LNCAP (cell line): Measurements from ENCODE around the gene ZSWIM4.

Source experiments
- TF ChIP-seq, protein P1 (sequence below): fragments of 450-650 bp; IDR thresholded peaks from 2 replicates; pipeline ENCODE4 v1.5.1; 2017; ENCODE audit warnings: mild to moderate bottlenecking

ZSWIM4 gene

DNA sequence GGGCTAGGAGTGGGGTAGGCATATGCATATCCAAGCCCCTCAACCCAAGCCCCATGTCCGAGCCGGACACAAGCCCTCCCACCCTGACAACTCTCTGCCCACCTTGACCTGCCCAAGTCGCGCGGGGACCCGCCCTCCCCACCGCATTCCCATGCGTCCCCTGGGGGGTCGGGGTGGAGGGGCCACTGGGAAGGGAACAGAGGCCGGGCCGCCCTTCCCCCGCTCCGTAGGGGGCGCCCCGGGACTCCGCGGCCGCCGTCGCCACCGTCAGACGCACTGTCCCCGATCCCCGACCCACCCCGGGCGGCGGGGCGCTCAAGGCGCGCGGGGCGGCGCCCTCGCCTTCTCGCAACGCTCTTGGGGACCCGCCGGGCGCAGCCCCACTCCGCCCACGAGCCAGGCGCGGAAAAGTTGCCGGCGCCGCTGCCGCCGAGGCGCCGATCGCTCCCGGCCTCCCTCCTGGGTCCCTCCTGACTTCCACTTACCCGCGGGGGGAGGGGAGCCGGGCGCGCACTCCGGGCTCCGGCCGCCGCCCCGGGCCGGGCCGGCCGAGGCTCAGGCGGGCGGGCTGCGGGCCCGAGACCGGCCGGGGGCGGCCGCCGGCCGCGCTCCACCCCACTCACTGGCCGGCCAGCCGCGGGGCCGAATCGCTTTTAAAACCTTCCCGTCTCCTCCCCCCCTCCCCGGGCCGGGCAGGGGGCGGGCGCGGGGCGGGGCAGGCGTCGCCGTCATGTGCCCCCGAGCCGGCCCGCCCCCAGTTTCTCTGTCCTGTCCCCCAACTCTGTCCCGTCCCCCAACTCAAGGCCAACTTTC is 47.3 kb downstream of the ZSWIM4 start:
- TF ChIP-seq, protein P1, sequence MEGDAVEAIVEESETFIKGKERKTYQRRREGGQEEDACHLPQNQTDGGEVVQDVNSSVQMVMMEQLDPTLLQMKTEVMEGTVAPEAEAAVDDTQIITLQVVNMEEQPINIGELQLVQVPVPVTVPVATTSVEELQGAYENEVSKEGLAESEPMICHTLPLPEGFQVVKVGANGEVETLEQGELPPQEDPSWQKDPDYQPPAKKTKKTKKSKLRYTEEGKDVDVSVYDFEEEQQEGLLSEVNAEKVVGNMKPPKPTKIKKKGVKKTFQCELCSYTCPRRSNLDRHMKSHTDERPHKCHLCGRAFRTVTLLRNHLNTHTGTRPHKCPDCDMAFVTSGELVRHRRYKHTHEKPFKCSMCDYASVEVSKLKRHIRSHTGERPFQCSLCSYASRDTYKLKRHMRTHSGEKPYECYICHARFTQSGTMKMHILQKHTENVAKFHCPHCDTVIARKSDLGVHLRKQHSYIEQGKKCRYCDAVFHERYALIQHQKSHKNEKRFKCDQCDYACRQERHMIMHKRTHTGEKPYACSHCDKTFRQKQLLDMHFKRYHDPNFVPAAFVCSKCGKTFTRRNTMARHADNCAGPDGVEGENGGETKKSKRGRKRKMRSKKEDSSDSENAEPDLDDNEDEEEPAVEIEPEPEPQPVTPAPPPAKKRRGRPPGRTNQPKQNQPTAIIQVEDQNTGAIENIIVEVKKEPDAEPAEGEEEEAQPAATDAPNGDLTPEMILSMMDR: peak; percentile 33; the same call in 1 of the 2 replicates

DNA sequence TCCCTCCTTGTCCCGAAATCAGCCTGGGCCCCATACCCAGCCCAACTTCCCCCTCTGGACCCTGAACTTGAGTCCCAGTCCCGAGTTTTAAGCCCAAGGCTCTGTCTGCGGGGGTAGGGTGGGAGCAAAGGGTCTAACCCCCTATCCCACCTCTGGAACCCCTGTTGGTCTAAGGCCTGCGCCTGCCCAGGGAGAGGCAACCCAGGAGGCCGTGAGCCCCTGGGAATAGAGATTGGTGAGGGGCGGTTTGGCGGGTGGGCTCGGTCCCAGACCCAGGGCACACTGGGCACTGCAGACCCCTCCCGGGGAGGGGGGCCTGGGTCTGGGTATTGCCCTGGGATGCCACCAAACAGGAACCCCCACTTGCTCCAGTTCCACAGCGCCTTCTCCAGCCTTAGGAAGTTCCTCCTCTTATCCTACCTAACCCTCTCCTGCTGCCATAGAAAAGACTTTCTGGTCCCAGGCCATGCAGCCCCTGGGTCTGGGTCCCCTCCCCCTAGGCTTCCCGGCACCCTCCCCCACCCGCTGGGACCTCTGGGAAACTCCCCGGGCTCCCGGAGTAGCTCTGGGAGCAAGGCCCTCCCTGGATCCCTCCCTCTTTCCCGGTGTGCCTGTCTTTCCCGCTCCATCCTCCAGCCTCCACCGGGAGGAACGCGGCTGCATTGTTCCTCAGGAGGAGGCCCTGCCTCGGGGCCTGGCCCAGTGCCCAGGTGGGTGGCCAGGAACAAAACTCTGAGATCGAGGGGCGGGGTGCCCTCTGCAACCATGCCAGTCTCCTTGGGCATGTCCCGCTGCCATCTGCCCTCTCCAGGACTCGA is 48.1 kb downstream of the ZSWIM4 start:
- TF ChIP-seq, protein P1: no peak

DNA sequence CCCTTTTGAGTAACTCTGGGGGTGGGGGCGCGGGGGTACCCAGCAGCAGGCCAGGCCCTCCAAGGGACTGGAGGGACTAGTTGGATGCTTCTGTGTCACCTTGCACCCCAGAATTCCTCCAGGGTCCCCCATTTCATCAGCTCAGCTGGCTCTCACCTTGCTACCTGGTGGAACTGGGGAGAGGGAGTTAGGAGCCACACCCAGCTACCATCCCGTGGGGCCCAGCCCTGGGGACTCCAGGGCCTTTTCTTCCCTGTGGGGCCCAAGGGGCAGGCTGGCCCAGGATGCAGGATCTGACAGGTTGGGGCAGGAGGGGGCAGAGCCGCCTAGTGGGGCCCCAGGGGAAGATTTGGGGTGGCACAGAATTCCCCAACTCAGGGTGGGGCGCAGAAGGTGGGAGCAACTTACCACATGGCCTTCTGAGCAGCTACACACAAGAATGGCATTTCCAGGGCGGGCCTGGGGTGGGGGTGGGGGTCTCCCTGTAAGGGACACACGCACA is 48.9 kb downstream of the ZSWIM4 start:
- TF ChIP-seq, protein P1: no peak

DNA sequence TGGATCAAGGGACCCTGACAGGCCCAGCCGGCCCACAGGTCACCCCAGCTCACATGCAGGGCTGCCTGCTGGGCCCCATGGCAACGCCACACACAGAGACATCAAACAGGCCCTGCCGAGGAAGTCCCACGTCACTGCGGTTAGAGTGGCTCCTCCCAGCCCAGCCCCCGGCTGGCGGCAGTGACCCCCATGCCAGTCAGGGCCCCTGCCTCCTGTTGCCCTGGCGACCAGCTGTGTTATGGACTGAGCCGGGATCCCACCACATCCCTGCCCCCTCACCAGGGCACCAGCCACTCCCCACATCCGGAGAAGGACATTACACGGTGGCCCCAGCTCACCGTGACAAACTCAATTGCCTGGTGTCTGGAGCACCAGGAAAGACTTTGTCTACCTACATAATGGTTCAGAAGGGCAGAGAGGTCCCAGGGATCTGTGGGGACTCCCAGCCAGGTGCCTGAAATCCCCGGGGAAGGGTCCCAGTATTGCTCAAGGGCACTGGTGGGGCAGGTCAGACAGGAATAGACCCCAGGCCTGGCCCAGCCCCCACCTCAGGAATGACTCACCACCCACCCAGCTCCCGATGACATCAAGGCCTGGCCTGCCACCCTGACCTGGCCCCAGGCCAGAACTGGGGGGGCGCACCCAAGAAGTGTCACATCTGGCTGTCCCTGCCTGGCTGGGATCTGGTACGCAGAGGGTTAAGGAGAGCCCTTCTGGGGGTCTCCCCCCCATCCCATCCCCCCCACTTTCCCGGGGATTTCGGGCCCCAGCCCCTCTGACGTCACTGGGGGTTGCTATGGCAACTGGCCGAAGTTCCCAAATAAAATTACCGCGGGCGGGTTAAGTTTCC is 51.5 kb downstream of the ZSWIM4 start:
- TF ChIP-seq, protein P1: no peak

DNA sequence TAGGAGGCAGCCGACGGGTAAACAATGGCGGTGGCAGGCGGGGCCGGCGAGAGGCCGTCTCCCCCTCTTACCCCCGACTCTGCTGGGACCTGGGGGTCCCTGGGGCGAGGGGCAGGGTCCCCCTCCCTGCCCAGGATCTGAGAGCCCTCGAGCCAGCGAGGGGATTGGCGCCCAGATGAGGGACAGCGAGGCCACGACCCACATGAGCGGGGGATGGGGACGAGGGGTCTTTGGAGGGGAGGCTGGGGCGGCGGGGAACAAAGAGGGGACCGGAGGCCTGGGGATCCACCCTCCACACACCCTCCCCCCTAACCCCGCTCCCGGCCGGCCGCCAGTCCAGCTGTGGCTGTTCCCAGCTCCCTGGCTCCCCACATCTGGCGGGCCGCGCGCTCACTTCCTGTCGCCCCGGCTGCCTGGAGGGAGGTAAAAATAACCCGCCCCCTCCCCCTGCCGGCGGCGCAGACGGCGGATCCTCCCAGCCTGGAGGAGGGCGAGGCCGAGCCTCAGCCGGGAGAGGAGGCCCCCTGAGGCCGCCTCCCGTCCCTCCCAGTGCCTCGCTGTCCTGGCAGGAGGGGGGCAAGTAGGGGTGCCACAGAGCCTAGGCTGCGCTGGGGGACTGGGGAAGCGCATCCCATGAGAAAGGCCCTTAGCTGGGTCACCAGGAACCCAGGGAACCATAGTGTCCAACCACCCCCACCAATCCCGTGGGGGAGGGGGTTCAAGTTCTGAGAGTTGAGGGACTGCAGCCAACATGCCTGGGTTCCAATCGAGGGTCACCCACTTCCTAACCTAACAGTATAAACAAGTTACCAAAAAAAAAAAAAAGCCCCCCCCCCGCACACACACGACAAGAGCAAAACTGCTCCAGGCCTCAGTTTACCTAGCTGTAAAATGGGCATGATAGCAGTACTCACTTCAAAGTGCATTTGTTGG is 52.4 kb downstream of the ZSWIM4 start:
- TF ChIP-seq, protein P1: no peak

DNA sequence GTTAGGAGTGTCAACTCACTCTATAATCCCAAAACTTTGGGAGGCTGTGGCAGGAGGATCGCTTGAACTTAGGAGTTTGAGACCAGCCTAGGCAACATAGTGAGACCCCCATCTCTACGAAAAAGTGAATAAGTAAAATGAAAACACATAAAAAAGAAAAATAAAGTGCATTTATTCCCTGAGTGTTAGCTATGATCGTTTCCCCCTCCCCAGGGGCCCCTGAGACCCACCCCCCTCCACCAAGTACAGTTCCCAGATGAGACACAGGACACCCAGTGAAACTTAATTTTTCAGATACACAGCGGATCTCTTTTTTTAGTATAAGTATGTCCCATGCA is 53.1 kb downstream of the ZSWIM4 start:
- TF ChIP-seq, protein P1: no peak
